K562 (cell line): Measurements from ENCODE around the gene ERICH2. TPM values are rescaled to one million over a fixed set of nuclear protein-coding genes. Genes with fewer than 3 reads are reported as not detected.

Source experiments
- ATAC-seq: fragments of 200-7000 bp; cut with Tn5 transposase; 3 replicates; pipeline ENCODE4 v1.9.1; 2020; ENCODE audit warnings: moderate library complexity
- BruUV-seq: library from RNA; stranded (reverse); fragments of 400-500 nt; replicated peaks from 2 replicates; lab custom pipeline; 2021; lab: Mats Ljungman, UMichigan
- CTCF ChIA-PET: fragments of 300-600 bp; formaldehyde crosslinking; extraction: SDS; loops from one replicate; lab custom pipeline; 2021; ENCODE audit warnings: low intra/inter-chr PET ratio; lab: Yijun Ruan, JAX
- POLR2A ChIA-PET: fragments of 300-600, 350-650 bp; sonication (Branson Sonifier 250); formaldehyde crosslinking; extraction: SDS; loops from one replicate; lab custom pipeline; 2021; ENCODE audit warnings: antibody characterized with exemption, inconsistent platforms; lab: Yijun Ruan, JAX
- DNase-seq, 4 experiments: peaks; one replicate each; pipeline versions ENCODE4 v3.0.0 to v3.0.0-alpha.2; 2011 to 2018; ENCODE audit warnings: low spot score in 3 of 4, mixed read lengths in 3 of 4; ENCODE audit errors: extremely low read depth in 1 of 4
- FAIRE-seq: peaks from 2 replicates; lab custom pipeline; 2011; peaks lifted over from hg19 to GRCh38; lab: Jason Lieb, UNC
- H2AFZ ChIP-seq: 2 replicates; pipeline ENCODE4 v1.6.0; 2011; ENCODE audit warnings: low read depth, low read length, control low read depth, inconsistent platforms
- H3K27ac ChIP-seq: fragments of 200-600 bp; 3 replicates; pipeline ENCODE4 v1.8.0; 2011; ENCODE audit warnings: low read depth, mild to moderate bottlenecking, control low read depth, inconsistent platforms, low read length, moderate library complexity, mixed read lengths; ENCODE audit errors: extremely low read depth
- H3K27me3 ChIP-seq, 2 experiments: fragments of 300-600 bp in 1 of 2; 2 replicates in 1 of 2; 3 replicates in 1 of 2; pipeline versions ENCODE4 v1.6.0 to v1.8.0; 2011; ENCODE audit warnings: inconsistent platforms in 2 of 2, low read length in 2 of 2, mild to moderate bottlenecking in 1 of 2, mixed read lengths in 1 of 2, moderate library complexity in 1 of 2; ENCODE audit not compliant: control insufficient read depth in 2 of 2, insufficient read depth in 2 of 2
- H3K36me3 ChIP-seq: fragments of 300-600 bp; 3 replicates; pipeline ENCODE4 v1.8.0; 2011; ENCODE audit warnings: mild to moderate bottlenecking, low read length, inconsistent platforms; ENCODE audit not compliant: control insufficient read depth, insufficient read depth
- H3K4me1 ChIP-seq, 2 experiments: fragments of 200-600 bp in 1 of 2; replicated peaks in 1 of 2; 2 replicates in 1 of 2; 3 replicates in 1 of 2; pipeline versions ENCODE4 v1.5.1 to v1.8.0; 2011; ENCODE audit warnings: inconsistent platforms in 2 of 2, low read length in 2 of 2, mild to moderate bottlenecking in 1 of 2, mixed read lengths in 1 of 2, moderate library complexity in 1 of 2; ENCODE audit not compliant: control insufficient read depth in 2 of 2, insufficient read depth in 2 of 2
- H3K4me2 ChIP-seq: 2 replicates; pipeline ENCODE4 v1.6.1; 2011; ENCODE audit warnings: low read length, control low read depth, inconsistent platforms, mixed read lengths; ENCODE audit not compliant: insufficient read depth
- H3K4me3 ChIP-seq: fragments of 200-600 bp; sonication (generic), shearing (Covaris generic); 2 replicates; pipeline ENCODE4 v1.5.1; 2016; ENCODE audit warnings: control low read depth, inconsistent platforms
- H3K79me2 ChIP-seq: fragments of 200-600 bp; 3 replicates; pipeline ENCODE4 v1.8.0; 2011; ENCODE audit warnings: low read length, inconsistent platforms; ENCODE audit not compliant: control insufficient read depth, insufficient read depth
- H3K9ac ChIP-seq, 2 experiments: 2 replicates each; pipeline versions ENCODE4 v1.6.0 to v1.6.1; 2011; ENCODE audit warnings: low read depth in 2 of 2, low read length in 2 of 2, control low read depth in 1 of 2, inconsistent platforms in 1 of 2, mild to moderate bottlenecking in 1 of 2, mixed read lengths in 1 of 2; ENCODE audit not compliant: insufficient read depth in 1 of 2
- H3K9me1 ChIP-seq: one replicate; pipeline ENCODE4 v1.6.0; 2011; ENCODE audit warnings: inconsistent platforms, mild to moderate bottlenecking, low read length, moderate library complexity; ENCODE audit not compliant: control insufficient read depth, insufficient read depth
- H3K9me3 ChIP-seq: replicated peaks from 2 replicates; pipeline ENCODE4 v1.5.1; 2011; ENCODE audit warnings: low read depth, low read length, inconsistent platforms; ENCODE audit not compliant: control insufficient read depth, insufficient read depth
- H4K20me1 ChIP-seq: replicated peaks from 2 replicates; pipeline ENCODE4 v1.6.1; 2011; ENCODE audit warnings: low read length, inconsistent platforms, mixed read lengths; ENCODE audit not compliant: control insufficient read depth, insufficient read depth
- ARID3A ChIP-seq: IDR thresholded peaks from 2 replicates; pipeline ENCODE4 v1.6.1; 2012; ENCODE audit warnings: low read depth, low read length, improper control_type of control experiment, borderline replicate concordance
- CHCHD3 ChIP-seq: fragments of 250-450 bp; sonication (Bioruptor Pico); IDR thresholded peaks from 2 replicates; pipeline ENCODE4 v2.1.2; 2022; ENCODE audit warnings: mild to moderate bottlenecking
- CHD2 ChIP-seq: IDR thresholded peaks from 2 replicates; pipeline ENCODE4 v1.6.1; 2011; ENCODE audit warnings: low read depth, low read length
- EZH2 ChIP-seq: IDR thresholded peaks from 2 replicates; pipeline ENCODE4 v1.6.1; 2012; ENCODE audit warnings: low read depth, mild to moderate bottlenecking, inconsistent platforms, low read length, borderline replicate concordance
- GABPA ChIP-seq: fragments of 200-800 bp; sonication (Bioruptor generic); conservative IDR thresholded peaks from 2 replicates; pipeline ENCODE4 v1.6.1; 2016; ENCODE audit warnings: low read depth, missing genetic modification characterization, missing compliant biosample characterization
- MECOM ChIP-seq: fragments of 250-450 bp; sonication (Bioruptor Pico); IDR thresholded peaks from 2 replicates; pipeline ENCODE4 v1.8.0; 2022; ENCODE audit warnings: inconsistent platforms
- NCOA6 ChIP-seq: fragments of 450-650 bp; IDR thresholded peaks from 2 replicates; pipeline ENCODE4 v1.6.1; 2017; ENCODE audit warnings: mild to moderate bottlenecking
- NFIC ChIP-seq: fragments of 450-650 bp; IDR thresholded peaks from 2 replicates; pipeline ENCODE4 v1.6.1; 2017; ENCODE audit warnings: mild to moderate bottlenecking, inconsistent platforms
- NFRKB ChIP-seq: fragments of 450-650 bp; IDR thresholded peaks from 2 replicates; pipeline ENCODE4 v1.6.1; 2016; ENCODE audit warnings: low read depth
- SIX5 ChIP-seq, 2 experiments: IDR thresholded peaks; 2 replicates each; pipeline ENCODE4 v1.6.1; 2011; ENCODE audit warnings: low read length in 2 of 2, borderline replicate concordance in 1 of 2, low read depth in 1 of 2, mild to moderate bottlenecking in 1 of 2, moderate library complexity in 1 of 2; ENCODE audit not compliant: insufficient read depth in 1 of 2
- SOX6 ChIP-seq: fragments of 450-650 bp; IDR thresholded peaks from 2 replicates; pipeline ENCODE4 v1.6.1; 2014; ENCODE audit warnings: mild to moderate bottlenecking
- SP1 ChIP-seq: sonication (generic); formaldehyde crosslinking; IDR thresholded peaks from 2 replicates; pipeline ENCODE4 v1.8.1; 2022; ENCODE audit warnings: mild to moderate bottlenecking, missing genetic modification reagents
- THRB ChIP-seq: fragments of 450-650 bp; formaldehyde crosslinking; conservative IDR thresholded peaks from 2 replicates; pipeline ENCODE4 v1.4.0; 2022; ENCODE audit warnings: mild to moderate bottlenecking, missing genetic modification characterization
- TRIM24 ChIP-seq, 2 experiments: fragments of 450-650 bp; IDR thresholded peaks; 2 replicates each; pipeline ENCODE4 v1.6.1; 2016
- TSC22D4 ChIP-seq: fragments of 450-650 bp; IDR thresholded peaks from 2 replicates; pipeline ENCODE4 v1.6.1; 2016; ENCODE audit warnings: missing genetic modification characterization, missing biosample characterization, control low read depth
- USF1 ChIP-seq: sonication (generic); formaldehyde crosslinking; IDR thresholded peaks from 2 replicates; pipeline ENCODE4 v1.9.0; 2022; ENCODE audit warnings: mild to moderate bottlenecking, missing genetic modification reagents
- ZBTB17 ChIP-seq: fragments of 450-650 bp; formaldehyde crosslinking; IDR thresholded peaks from 2 replicates; pipeline ENCODE4 v1.4.0; 2020; ENCODE audit warnings: mild to moderate bottlenecking
- ZNF184 ChIP-seq: sonication (generic); formaldehyde crosslinking; IDR thresholded peaks from 2 replicates; pipeline ENCODE4 v1.5.0; 2020; ENCODE audit warnings: missing genetic modification reagents
- ZNF197 ChIP-seq: fragments of 200-800 bp; sonication (Bioruptor generic); IDR thresholded peaks from 2 replicates; pipeline ENCODE4 v1.6.1; 2016; ENCODE audit warnings: low read depth, missing genetic modification characterization, missing compliant biosample characterization
- in situ Hi-C: fragments of 300-500 bp; cut with MboI; formaldehyde crosslinking; loops from 4 replicates; pipeline ENCODE4 v1.15.0; 2018; ENCODE audit warnings: inconsistent platforms, mixed read lengths
- intact Hi-C: fragments of 100-400 bp; cut with micrococcal nuclease; formaldehyde crosslinking; loops from 2 replicates; pipeline ENCODE4 v1.14.2; 2022
- polyA plus RNA-seq, 8 experiments: library from polyadenylated mRNA; depleted of rRNA in 4 of 8; stranded (reverse) in 5 of 8; unstranded in 3 of 8; fragments of >200 nt; fragmentation: Nextera tagmentation in 2 of 8; fragmentation: Illumina TruSeq in 1 of 8; extraction: Ambion mirVana in 2 of 8; extraction: Trizol in 1 of 8; gene quantifications; 2 replicates each; pipeline versions ENCODE4 v1.2.1 to v1.2.3, GENCODE V29; 2011 to 2014; ENCODE audit warnings: inconsistent platforms in 1 of 8, missing spikeins in 1 of 8
- total RNA-seq, 7 experiments: library from RNA; depleted of rRNA in 6 of 7; stranded (reverse); fragments of >200 nt in 6 of 7; fragmentation: Illumina TruSeq in 2 of 7; extraction: Trizol in 2 of 7; gene quantifications; 2 replicates each; pipeline versions ENCODE4 v1.2.1 to v1.2.3, GENCODE V29; 2011 to 2021; ENCODE audit warnings: low replicate concordance in 1 of 7

ERICH2 gene
- total and polyA plus RNA-seq, 9 of the 15 experiments (the other 6 are each of a cell fraction or from before 2014, with no cell fraction given) = 0.85 to 2.4 (median 1.6) TPM

GRCh38 chr2:170722301-170722700 lies 47.9 kb upstream of the ERICH2 start:
- H3K9ac ChIP-seq = no peak overlapping the region
- intact Hi-C loops (no loop called here), in situ Hi-C loops (no loop called here)
- no peaks in the 10 kb centered on the region for H3K27me3 ChIP-seq
- POLR2A ChIA-PET = interaction anchor here (0.6 kb wide), 2 partner anchors 22 to 104 kb away, joined by 3 read pairs; no protein-coding TSS in a partner anchor
- TF ChIP-seq TSC22D4 (tag) (no peak), GABPA (tag) (no peak), SIX5 (IDR thresholded peaks at IDR 0.05; ENCODE audit: borderline replicate concordance in 1 of 2, insufficient read depth in 1 of 2, low read depth in 1 of 2, low read length in 2 of 2) (no peak), TRIM24 (IDR thresholded peaks at IDR 0.05) (no peak), ARID3A (no peak), NFRKB (no peak), THRB (no peak), MECOM (no peak), CHCHD3 (no peak), USF1 (no peak), ZNF184 (no peak), SP1 (CRISPR knock-in tag) (no peak), SOX6 (no peak), NFIC (no peak), EZH2 (no peak), ZBTB17 (CRISPR knock-in tag) (no peak), NCOA6 (no peak), ZNF197 (no peak), CHD2 (no peak)
- CTCF ChIA-PET = no interaction called here
- DNase-seq = no peak
- no peaks in the 10 kb centered on the region for H3K79me2 ChIP-seq
- no peak for ATAC-seq
- no peak overlapping the region for H2AFZ ChIP-seq
- no peak overlapping the region for H3K4me3 ChIP-seq
- H3K27ac ChIP-seq = no peak overlapping the region
- no peaks in the 10 kb centered on the region for H3K4me1 ChIP-seq
- no TSS peak for BruUV-seq
- no peak for FAIRE-seq
- H3K4me2 ChIP-seq = no peak overlapping the region
- no peaks in the 10 kb centered on the region for H4K20me1 ChIP-seq
- no peaks in the 10 kb centered on the region; the same call in 2 of the 3 replicates for H3K36me3 ChIP-seq
- no peaks in the 10 kb centered on the region for H3K9me3 ChIP-seq
- H3K9me1 ChIP-seq = no peaks in the 10 kb centered on the region
